Stimulated activated CD4-positive, alpha-beta T cell treated with anti-CD3 and anti-CD28 coated beads, Interleukin-15, amount 100 ng/mL, for 1 hour (primary cell): ENCODE data around the gene GRAP2.
A peak's percentile ranks its signal among the peaks of the same experiment; 100 is the strongest.
"Not testable (repeated sequence)": the region's sequence is repeated elsewhere in the genome, so short reads cannot be mapped to it uniquely, and the experiment has no call there.

ENCODE experiments used
- DNase-seq, 2 donors: peaks; one replicate each; pipeline ENCODE4 v3.0.0-alpha.2; 2020; ENCODE audit warnings: low read depth in 1 of 2, low spot score in 1 of 2

GRAP2 gene

DNA sequence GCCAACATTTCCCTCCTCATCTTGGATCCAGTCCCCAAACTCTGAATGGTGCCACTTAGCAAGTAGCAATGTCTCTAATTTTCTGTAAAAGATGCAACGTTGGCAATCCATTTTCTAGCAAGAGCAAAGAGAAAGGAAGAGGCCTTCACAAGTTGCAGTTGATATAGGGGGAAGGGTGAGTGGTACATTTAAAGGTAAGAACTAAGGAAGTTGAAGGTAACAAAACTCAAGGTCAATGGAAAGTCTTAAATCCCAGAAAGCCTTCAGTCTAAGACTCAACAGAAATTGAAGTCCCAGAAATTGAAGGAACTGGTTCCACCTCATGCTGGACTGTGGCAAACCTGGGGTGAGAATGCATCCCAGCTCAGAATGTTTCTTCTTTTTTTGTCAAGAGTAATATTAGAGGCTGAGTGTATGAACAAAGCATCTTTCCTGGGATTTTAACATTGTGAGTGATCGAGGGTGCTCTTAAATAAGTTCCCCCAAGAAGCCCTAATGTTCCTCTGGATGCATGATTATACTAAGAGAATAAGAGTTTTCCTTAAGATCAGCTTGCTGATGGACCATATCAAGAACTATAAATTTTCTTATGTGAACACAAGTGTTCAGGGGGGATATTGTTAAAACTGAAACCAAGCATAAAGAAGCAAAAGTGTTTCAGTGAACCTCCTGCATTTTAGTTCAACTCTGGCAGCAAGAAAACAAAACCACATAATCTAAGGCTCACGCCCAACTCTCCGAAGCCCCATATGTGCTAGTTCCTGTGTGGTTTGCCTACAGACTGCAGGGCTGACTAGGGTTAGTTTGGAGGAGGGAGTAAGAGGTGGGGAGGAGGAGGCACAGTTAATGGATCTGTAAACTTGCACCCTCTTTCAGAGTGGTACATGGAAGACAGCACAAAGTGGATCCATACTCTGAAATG, at the start of gene GRAP2:
Gene GRAP2 (plus strand): TSS at position 779 of the 922 bp plus-strand sequence. CDS start 46,023 bp downstream, outside the sequence.
- DNase-seq = peak in 1 of 2 donors; percentile 32

DNA sequence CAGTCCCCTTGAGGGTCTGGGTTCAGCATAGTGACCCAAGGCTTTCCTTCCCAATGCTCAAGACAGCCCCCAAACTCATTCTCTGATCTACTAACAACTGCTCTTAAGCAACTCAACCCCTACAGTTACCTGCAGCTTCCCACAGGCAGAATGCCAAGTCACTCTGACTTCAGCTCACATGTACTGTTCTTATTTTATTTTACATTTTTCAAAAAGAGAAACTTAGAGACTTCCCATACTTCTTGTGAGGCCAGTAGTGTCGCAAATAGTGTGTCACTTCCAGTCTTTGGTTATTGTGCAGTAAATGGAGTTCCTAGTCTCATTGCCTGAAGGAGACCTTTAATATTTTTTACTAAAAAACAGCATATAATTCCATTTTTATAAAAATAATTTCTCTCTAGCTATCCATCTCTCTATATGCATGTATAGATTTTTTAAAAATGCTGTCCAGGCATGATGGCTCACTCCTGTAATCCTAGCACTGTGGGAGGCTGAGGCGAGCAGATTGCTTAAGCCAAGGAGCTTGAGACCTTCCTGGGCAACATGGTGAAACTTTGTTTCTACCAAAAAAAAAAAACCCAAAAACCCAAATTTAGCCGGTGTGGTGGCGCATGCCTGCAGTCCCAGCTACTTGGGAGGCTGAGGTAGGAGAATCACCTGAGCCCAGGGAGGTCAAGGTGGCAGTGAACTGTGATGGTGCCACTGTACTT, 49.1 kb upstream of the GRAP2 start:
- no peak for DNase-seq

DNA sequence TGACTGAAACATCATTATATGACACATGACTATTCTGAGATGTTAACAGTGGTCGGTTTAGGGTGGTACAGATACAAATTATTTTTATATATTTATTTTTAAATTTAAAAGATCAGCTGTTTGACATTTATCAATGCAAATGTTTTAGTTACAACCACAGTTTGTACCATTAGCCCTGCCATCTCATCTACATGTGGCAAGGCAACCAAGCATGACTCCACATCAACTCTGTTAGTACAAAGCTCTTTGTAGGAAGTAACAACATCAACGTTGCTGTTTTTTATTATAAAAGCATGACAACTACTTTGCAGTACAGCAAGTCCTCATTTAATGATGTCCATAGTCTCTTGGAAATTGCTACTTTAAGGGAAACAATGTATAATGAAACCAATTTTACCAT, 48.1 kb upstream of the GRAP2 start:
- DNase-seq = no peak

DNA sequence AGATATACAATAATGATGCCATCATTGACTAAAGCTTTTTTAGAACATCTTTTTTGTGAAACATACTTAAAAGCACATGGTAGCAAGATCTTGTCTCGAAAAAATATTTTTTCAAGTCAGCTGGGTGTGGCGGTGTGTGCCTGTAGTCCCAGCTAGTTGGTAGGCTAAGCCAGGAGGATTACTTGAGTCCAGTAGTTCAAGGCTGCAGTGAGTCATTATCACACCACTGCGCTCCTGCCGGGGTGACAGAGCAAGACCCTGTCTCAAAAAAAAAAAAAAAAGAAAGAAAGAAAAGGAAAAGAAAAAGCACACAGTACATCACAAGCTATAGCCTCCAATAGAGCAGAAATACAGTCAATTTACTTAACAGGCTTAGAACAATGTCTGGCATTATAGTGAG, 44.3 kb upstream of the GRAP2 start:
- DNase-seq = no peak

DNA sequence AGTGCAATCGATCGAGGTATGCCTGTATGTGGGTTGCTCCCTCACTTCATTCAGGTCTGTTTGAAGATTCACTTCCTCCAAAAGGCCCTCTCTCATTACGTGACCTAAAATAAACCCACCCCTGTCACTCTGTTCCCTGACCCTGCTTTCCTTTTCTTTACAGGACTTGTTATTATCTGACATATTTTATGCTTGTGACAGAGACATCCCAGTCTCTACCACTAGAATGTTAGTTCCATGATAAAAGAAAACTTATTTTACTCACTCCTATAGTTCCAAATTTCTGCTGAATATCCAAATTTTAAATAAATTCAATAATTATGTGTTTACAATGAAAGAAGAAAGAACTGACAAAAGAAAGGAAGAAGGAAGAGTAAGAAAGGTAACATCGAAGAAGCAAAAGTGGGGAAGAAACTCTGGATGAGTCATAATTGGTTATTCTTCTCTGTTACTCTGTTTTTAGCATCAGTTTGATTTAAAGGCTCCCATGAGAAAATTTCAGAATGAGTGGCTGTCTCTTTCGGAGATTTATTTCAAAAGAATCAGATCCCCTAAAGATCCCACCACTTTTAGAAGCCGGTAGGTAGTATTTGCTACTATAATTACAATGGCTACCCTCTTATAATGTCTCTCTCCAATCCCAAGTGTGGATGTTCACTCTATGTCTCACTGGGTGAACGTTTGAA, 40.8 kb upstream of the GRAP2 start:
- no peak for DNase-seq

DNA sequence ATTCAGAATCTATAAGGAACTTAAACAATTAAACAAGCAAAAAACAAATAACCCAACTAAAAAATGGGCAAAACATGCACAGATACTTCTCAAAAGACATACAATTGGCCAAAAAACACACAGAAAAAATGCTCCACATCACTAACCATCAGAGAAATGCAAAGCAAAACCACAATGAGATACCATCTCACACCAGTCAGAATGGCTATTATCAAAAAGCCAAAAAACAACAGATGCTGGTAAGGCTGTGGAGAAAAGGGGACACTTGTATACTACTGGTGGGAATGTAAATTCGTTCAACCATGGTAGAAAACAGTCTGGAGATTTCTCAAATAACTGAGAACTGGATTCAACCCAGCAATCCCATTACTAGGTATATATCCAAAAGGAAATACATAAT, 32.1 kb upstream of the GRAP2 start:
- no peak for DNase-seq

DNA sequence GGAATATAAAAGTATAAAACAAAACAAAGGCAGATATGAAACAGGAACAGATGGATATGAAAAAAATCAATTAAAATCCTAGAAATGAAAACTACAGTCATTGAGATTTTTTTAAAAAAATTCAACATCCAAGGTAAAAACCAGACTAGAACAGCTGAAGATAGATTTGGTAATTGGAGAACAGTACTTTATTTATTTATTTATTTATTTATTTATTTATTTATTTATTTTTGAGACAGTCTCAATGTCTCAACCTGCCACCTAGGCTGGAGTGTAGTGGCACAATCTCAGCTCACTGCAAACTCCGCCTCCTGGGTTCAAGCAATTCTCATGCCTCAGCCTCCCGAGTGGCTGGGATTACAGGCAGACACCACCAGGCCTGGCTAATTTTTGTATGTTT, 31.1 kb upstream of the GRAP2 start:
- DNase-seq = not testable (repeated sequence)

DNA sequence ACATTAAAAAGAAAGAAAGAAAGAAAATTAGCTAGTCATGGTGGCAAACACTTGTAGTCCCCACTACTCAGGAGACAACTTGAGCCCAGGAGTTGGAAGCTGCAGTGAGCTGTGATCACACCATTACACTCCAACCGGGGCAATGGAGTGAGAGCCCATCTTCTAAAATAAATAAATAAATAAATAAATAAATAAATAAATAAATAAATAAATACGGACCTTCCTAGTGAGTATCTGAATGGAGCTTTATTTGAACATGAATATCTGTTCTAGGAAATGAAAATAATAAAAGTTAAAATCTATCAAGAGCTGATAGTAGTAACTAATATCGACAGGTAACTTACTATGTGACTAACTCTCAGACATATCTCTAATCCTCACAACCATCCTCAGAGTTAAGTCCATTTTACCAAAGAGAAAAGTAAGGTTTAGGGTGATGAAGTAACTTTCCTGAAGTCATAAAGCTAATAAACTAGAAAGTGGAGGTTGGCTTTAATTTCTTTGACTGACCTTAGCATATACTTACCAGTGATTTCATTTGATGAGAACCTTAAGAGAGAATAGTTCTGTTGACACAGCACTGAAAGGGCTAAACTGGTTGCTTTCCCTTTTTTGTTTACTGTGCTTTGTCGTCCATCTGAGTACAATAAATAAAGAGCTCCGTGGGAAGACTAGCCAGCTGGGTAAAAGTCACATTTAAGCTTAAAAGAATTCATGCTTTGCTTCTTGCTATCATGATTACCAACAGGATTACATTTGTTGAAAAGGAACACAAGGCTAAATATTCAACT, 29.7 kb upstream of the GRAP2 start:
- DNase-seq = no peak

DNA sequence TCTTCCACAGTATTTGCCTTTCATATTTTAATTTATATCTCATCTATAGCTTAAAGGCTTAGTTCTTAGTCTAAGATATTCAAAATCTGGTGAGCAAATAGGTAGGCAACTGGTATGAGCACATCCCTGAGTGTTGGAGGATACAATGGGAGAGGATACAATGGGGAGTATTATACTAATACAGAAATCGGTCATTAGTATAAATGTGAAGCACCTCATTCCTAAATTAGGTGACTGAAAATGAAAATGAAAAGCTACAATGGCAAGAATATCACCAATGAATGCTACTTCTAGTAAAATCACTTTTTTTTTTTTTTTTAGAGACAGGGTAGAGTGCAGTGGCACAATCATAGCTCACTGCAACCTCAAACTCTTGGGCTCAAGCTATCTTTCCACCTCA, 28.3 kb upstream of the GRAP2 start:
- no peak for DNase-seq

DNA sequence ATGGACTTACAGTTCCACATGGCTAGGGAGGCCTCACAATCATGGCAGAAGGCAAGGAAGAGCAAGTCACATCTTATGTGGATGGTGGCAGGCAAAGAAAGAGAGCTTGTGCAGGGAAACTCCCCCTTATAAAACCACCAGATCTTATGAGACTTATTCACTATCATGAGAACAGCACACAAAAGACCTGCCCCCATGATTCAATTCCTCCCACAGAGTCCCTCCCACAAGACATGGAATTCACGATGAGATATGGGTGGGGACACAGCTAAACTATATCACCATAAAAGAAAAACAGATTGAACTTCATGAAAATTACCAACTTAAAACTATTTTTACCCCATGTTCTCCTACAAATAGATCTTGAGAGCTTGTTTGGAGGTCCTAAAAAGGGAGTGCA, 26.9 kb upstream of the GRAP2 start:
- DNase-seq = no peak

DNA sequence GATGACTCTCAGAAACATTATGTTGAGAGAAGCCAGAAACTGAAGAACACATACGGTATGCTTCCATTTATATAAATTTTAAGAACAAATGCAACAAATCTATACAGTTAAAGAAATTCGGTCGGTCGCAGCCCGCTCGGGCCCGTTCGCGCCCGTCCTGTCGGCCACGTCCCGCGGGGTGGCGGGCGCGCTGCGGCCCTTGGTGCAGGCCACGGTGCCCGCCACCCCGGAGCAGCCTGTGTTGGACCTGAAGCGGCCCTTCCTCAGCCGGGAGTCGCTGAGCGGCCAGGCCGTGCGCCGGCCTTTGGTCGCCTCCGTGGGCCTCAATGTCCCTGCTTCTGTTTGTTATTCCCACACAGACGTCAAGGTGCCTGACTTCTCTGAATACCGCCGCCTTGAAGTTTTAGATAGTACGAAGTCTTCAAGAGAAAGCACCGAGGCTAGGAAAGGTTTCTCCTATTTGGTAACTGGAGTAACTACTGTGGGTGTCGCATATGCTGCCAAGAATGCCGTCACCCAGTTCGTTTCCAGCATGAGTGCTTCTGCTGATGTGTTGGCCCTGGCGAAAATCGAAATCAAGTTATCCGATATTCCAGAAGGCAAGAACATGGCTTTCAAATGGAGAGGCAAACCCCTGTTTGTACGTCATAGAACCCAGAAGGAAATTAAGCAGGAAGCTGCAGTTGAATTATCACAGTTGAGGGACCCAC, 25.6 kb upstream of the GRAP2 start:
- DNase-seq = not testable (repeated sequence)

DNA sequence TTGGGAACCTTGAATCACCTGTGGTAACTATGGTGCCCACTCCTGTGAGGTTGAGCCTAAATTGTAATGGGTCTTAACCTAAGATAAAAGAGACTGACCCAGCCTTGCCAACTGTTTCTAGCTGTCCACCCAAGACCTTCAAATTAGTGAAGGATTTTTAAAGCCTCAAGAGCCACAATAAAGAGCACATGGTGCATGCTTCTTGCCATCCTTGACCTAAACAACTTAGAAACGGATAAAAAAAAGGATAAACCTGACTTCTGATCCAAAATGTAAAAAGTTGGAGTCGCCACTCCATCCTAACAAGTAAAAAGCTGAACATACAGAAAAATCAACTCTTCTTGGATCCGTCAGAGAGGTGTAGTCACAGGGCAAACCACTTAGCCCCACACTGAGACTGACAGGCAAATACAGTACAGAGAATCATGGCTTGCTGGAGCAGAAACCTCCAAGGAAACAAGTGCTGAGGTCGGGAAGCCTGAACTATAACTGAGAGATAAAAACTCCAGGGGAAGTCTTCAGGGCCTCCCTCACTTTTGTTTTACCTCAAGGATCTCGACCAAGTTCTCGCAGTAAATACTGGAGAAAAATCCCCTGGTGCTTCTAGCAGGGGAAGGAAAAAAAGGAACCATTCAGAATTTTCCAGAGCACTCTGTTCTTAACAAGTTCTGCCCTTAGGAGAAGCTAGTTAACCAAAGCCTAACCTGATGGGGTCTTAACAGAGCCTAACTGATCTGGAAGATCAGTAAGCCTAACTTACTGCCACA, 23.6 kb upstream of the GRAP2 start:
- no peak for DNase-seq

DNA sequence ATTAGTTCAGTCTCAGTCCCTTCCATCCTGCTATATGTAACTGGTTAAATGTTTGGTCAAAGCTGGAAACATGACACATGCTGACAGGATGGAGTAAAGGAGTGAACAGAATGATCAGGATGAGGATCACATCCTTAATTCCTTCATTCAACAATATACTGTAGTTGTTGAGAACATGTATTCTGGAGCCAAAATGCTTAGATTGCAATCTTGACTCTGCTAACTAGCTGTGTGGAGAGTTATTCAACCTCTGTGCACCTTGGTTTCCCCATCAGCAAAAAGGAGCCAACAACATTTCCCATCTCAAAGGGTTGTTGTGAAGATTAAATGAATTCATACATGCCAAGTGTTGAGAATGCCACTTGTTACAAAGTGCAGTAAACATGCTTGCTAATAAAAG, 20.2 kb upstream of the GRAP2 start:
- no peak for DNase-seq

DNA sequence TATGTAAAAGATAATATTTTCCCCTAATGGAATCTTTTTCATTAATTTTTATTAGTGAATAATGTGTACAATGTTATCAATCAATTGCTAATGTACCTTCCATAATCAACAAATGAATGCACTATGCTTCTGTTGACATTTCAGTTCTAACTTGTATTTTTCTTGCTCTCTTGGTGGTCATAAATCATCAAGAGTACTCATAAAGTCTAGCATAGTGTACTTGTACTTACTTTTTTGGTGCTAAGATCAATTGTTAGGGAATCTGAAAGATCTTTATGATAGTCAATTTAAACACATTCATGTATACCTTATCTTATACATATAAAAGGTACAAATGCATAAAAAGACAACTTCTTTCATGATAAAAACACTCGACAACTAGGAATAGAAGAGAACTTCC, 17.8 kb upstream of the GRAP2 start:
- no peak for DNase-seq

DNA sequence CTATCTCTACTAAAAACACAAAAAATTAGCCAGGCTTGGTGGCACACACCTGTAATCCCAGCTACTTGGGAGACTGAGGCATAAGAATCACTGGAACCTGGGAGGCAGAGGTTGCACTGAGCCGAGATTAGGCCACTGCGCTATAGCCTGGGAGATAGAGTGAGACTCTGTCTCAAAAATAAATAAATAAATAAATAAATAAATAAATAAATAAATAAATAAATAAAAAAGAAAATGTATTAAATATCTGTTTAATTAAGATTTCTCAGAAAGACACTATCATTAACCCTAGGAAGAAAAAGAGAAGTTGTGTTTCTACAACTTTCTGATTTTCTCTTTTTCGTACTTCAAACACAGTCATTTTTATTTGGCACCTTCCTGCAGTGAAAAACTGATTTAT, 11.0 kb upstream of the GRAP2 start:
- DNase-seq = not testable (repeated sequence)

DNA sequence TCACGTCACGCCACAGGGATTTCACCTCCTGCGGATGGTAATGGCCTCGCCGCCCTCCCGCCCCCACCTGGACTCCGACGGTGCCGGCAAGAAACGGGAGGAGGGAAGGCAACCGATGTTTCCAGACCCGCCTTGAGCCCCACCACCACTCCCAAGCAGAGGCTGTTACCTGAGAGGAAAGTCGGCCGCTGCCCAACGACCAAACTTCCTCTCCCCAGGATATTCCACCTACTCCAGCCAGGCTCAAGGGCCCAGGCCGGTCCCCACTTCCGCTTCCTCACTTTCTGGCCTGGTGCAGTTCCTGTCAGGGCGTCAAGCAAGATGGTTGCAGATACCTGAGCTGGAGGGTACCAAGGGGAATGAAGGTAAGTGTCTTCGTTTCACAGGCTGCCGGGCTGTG, 7.4 kb upstream of the GRAP2 start, which contains the start of gene ENTHD1:
Gene ENTHD1 (minus strand): TSS at position 235 of the 400 bp plus-strand sequence. CDS start 6,012 bp downstream, outside the sequence.
- no peak for DNase-seq

DNA sequence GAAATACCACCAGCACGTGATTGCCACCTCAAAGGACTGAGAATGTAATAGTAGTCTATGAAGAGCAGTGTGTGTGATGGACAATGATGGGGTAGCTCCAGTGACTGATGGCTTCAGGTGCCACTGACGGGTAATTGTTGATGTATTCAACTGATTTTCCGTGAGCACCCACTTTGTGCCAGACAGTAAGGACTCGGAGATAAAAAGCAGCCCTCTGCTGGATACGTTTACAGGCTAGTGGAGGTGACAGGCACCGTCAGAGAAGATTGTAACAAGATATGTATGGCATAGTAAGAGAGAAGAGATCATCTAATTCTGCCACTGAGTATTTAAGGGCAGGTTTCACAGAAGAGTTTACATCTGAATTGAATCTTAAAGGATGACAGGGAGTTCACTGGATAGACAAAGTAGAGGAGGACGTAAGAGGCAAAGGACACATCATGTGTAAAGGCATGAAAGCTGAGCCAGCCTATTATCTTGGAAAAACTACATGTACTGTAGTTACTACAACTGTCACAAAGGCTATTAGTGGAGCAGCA, 6.3 kb upstream of the GRAP2 start:
- DNase-seq = no peak

DNA sequence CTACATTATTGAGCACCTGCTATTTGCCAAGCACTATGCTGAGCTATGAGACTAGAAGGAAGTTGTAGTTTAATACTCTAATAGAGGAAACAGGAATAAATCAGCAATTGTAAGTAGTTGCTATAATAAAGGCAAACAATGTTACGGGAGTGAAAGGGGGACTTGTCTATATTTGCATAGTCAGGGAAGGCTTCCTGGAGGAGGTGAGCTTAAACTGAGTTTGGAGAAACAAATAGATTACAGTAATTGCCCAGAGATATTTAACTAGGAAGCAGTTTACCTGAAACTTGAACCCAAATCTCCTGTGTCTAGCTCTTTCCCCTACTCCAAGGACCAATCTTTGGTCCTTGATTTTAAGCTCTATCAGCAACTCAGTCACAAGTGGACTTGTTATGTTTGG, 5.2 kb upstream of the GRAP2 start:
- DNase-seq = no peak

DNA sequence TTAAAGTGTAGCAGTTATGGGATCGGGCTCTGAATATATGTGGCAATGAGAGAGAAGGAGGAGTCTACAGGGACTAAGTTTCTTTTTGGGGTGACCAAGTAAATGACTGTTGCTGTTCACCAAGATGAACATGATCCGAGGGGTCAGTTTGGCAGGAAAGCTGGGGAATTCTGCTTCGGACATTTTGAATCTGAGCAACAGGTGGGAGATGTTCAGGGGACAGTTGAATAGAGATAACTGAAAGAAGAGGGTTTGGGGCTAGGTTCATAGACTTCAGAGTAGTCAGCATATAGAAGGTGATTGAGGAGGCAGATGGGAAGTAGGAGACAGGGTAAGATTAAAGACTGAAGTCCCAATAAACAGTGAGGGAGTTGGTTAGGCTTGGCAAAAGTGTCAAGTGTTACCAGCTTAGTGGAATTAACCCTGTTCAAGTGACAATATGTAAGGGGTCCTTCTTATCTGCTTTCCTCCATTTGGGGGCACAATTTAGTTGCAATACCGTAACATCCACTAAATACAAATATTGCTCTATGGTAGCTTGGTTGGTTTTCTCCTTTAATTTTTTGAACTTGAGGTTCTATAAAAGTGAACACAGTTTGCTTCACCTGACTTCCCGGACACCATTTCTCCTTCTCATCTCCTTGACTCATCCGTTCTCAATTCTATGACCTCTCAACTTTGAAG, 4.4 kb upstream of the GRAP2 start:
- no peak for DNase-seq
